Stomach (tissue), 9 donors: ENCODE measurements around the gene EGFR. TPM values are rescaled to one million over a fixed set of nuclear protein-coding genes. Genes with fewer than 3 reads are reported as not detected.

Experiments used
- DNase-seq, 2 donors: peaks; one replicate each; pipeline versions ENCODE4 v3.0.0 to v3.0.0-alpha.2; 2013 to 2019
- H3K27ac ChIP-seq, 5 donors: fragments of 200-600 bp in 4 of 5; sonication (generic) in 4 of 5; one replicate each; pipeline ENCODE4 v1.5.1; 2013 to 2019; ENCODE audit warnings: mild to moderate bottlenecking in 1 of 5, moderate library complexity in 1 of 5
- H3K27me3 ChIP-seq, 3 donors: fragments of 200-600 bp; sonication (generic); one replicate each; pipeline ENCODE4 v1.5.1; 2017 to 2019; ENCODE audit warnings: mixed run types in 1 of 3
- H3K36me3 ChIP-seq, 4 donors: fragments of 200-600 bp; sonication (generic); 1 replicate in 3 of 4; 2 replicates in 1 of 4; pipeline ENCODE4 v1.5.1; 2016 to 2019
- H3K4me1 ChIP-seq, 4 donors: fragments of 200-600 bp; sonication (generic); one replicate each; pipeline ENCODE4 v1.5.1; 2016 to 2019
- H3K4me3 ChIP-seq, 4 donors: fragments of 200-600 bp; sonication (generic) in 3 of 4; one replicate each; pipeline ENCODE4 v1.5.1; 2016 to 2019; ENCODE audit warnings: mild to moderate bottlenecking in 1 of 4
- H3K9me3 ChIP-seq, 4 donors: fragments of 200-600 bp; sonication (generic); one replicate each; pipeline ENCODE4 v1.5.1; 2016 to 2019
- CTCF ChIP-seq, 7 experiments: fragments of 450-650 bp in 4 of 7; fragments of 200-600 bp in 3 of 7; sonication (generic) in 3 of 7; IDR thresholded peaks; one replicate each; pipeline ENCODE4 v1.5.1; 2016 to 2019; ENCODE audit warnings: antibody characterized with exemption in 7 of 7, control low read depth in 2 of 7, mild to moderate bottlenecking in 1 of 7
- EP300 ChIP-seq: sonication (generic); formaldehyde crosslinking; IDR thresholded peaks from one replicate; pipeline ENCODE4 v1.6.1; 2017; ENCODE audit warnings: antibody characterized with exemption
- POLR2A ChIP-seq, 4 donors: fragments of 450-650 bp; IDR thresholded peaks; one replicate each; pipeline ENCODE4 v1.6.1; 2016; ENCODE audit warnings: antibody characterized with exemption in 4 of 4, control low read depth in 2 of 4, mild to moderate bottlenecking in 1 of 4, moderate library complexity in 1 of 4
- POLR2AphosphoS5 ChIP-seq, 3 donors: sonication (generic); formaldehyde crosslinking; IDR thresholded peaks; one replicate each; pipeline ENCODE4 v1.6.1; 2016; ENCODE audit warnings: antibody characterized with exemption in 3 of 3
- WGBS, 5 donors: extraction: QIAGEN DNeasy Blood & Tissue Kit in 3 of 5; methylation state at CpG; one replicate each; pipeline versions ENCODE4 v1.1.5 to v1.1.7; 2013 to 2018; 5-methylcytosine and 5-hydroxymethylcytosine counted together
- intact Hi-C: fragments of 100-400 bp; cut with DNase I; formaldehyde crosslinking; loops from one replicate; pipeline ENCODE4 v1.15.1; 2023; ENCODE audit warnings: low total_unique reads
- polyA plus RNA-seq, 3 donors: library from polyadenylated mRNA; stranded (reverse); fragments of 200-250 nt; gene quantifications; one replicate each; pipeline ENCODE4 v1.2.3, GENCODE V29; 2013
- total RNA-seq, 5 donors: library from RNA; depleted of rRNA; stranded (reverse); fragments of >200 nt; gene quantifications; one replicate each; pipeline versions ENCODE4 v1.1.0 to v1.2.3, GENCODE V29; 2014 to 2016
- donor health status: healthy with polysubstance abuse.
- donor health status: Bipolar disorder and iron deficiency.
- donor health status: healthy.

EGFR gene
- total and polyA plus RNA-seq, 8 donors, result 3.4 to 43.4 (median 32.6) TPM

- Histone ChIP-seq H3K4me1 (peaks cover 10 to 41% (median 28%) of the 10 kb centered on the region in 4 donors), H3K27me3 (no peaks in the 10 kb centered on the region), H3K27ac (peak overlapping the region in 4 of 5 donors; percentile 70 to 85 (median 80)), H3K4me3 (no peak overlapping the region), H3K36me3 (peaks cover 0 to 3% (median 0%) of the 10 kb centered on the region in 4 donors), H3K9me3 (no peaks in the 10 kb centered on the region)
- TF ChIP-seq POLR2AphosphoS5 (IDR thresholded peaks at IDR 0.05) (peak; percentile 32 to 74 (median 47)), POLR2A (IDR thresholded peaks at IDR 0.05) (no peak)
- DNase-seq, result peak in 1 of 2 donors; percentile 86
- intact Hi-C loops, result no loop called here
- WGBS, 5 donors, result 48 to 68% (median 63%) methylated on average over 4 of the region's 4 CpGs
These were observed 46.3 kb downstream of the EGFR start for GRCh38 chr7:55065079-55065478.

GRCh38 chr7:55065511-55066229 is 46.9 kb downstream of the EGFR start:
- TF ChIP-seq POLR2AphosphoS5 (IDR thresholded peaks at IDR 0.05), result peak; percentile 10 to 35 (median 28)
- no peak for TF ChIP-seq EP300
- H3K4me3 ChIP-seq, result no peak overlapping the region
- peak overlapping the region; percentile 64 to 85 (median 79) for H3K27ac ChIP-seq
- H3K36me3 ChIP-seq, result peaks cover 0 to 3% (median 0%) of the 10 kb centered on the region in 4 donors
- H3K27me3 ChIP-seq, result no peaks in the 10 kb centered on the region
- H3K4me1 ChIP-seq, result peaks cover 10 to 41% (median 28%) of the 10 kb centered on the region in 4 donors
- no peaks in the 10 kb centered on the region for H3K9me3 ChIP-seq
- peak in 1 of 2 donors; percentile 66 for DNase-seq
- 58 to 75% (median 60%) methylated on average over 10 of the region's 10 CpGs for WGBS, 5 donors
- intact Hi-C loops, result no loop called here

- 55 to 72% (median 61%) methylated on average over 7 of the region's 7 CpGs for WGBS, 5 donors
- intact Hi-C loops, result no loop called here
- Histone ChIP-seq H3K27ac (peak overlapping the region; percentile 64 to 85 (median 79)), H3K4me1 (peaks cover 10 to 40% (median 28%) of the 10 kb centered on the region in 4 donors), H3K9me3 (no peaks in the 10 kb centered on the region), H3K27me3 (no peaks in the 10 kb centered on the region), H3K4me3 (no peak overlapping the region), H3K36me3 (peaks cover 0 to 3% (median 0%) of the 10 kb centered on the region in 4 donors)
- DNase-seq, result no peak
- TF ChIP-seq CTCF (IDR thresholded peaks at IDR 0.05), result no peak
- no peak for TF ChIP-seq EP300
These were observed 47.7 kb downstream of the EGFR start for GRCh38 chr7:55066524-55066923.

GRCh38 chr7:55066938-55067337 is 48.1 kb downstream of the EGFR start:
- no peak for TF ChIP-seq CTCF (IDR thresholded peaks at IDR 0.05)
- TF ChIP-seq POLR2AphosphoS5 (IDR thresholded peaks at IDR 0.05), result no peak
- no peak for TF ChIP-seq EP300
- no peak for TF ChIP-seq POLR2A (IDR thresholded peaks at IDR 0.05)
- Histone ChIP-seq H3K27me3 (no peaks in the 10 kb centered on the region), H3K4me1 (peaks cover 13 to 40% (median 29%) of the 10 kb centered on the region in 4 donors), H3K36me3 (peaks cover 0 to 3% (median 0%) of the 10 kb centered on the region in 4 donors), H3K4me3 (no peak overlapping the region), H3K9me3 (no peaks in the 10 kb centered on the region), H3K27ac (peak overlapping the region in 3 of 5 donors; percentile 79 to 85 (median 80))
- intact Hi-C loops, result no loop called here
- 67 to 96% (median 94%) methylated on average over 6 of the region's 6 CpGs for WGBS, 5 donors
- no peak for DNase-seq

GRCh38 chr7:55067748-55068147 is 48.9 kb downstream of the EGFR start:
- Histone ChIP-seq H3K36me3 (peaks cover 0 to 3% (median 0%) of the 10 kb centered on the region in 4 donors), H3K27ac (no peak overlapping the region), H3K4me3 (no peak overlapping the region), H3K4me1 (peaks cover 21 to 47% (median 36%) of the 10 kb centered on the region in 4 donors), H3K27me3 (no peaks in the 10 kb centered on the region), H3K9me3 (no peaks in the 10 kb centered on the region)
- no peak for DNase-seq
- TF ChIP-seq EP300 (no peak), POLR2A (IDR thresholded peaks at IDR 0.05) (no peak), POLR2AphosphoS5 (IDR thresholded peaks at IDR 0.05) (no peak), CTCF (IDR thresholded peaks at IDR 0.05) (no peak)
- WGBS, 5 donors, result 94 to 98% (median 97%) methylated on average over 14 of the region's 14 CpGs
- intact Hi-C loops, result no loop called here
